Measurements from ENCODE around the gene RBM33.
A peak's percentile ranks its signal among the peaks of the same experiment; 100 is the strongest.

Gene RBM33

DNA sequence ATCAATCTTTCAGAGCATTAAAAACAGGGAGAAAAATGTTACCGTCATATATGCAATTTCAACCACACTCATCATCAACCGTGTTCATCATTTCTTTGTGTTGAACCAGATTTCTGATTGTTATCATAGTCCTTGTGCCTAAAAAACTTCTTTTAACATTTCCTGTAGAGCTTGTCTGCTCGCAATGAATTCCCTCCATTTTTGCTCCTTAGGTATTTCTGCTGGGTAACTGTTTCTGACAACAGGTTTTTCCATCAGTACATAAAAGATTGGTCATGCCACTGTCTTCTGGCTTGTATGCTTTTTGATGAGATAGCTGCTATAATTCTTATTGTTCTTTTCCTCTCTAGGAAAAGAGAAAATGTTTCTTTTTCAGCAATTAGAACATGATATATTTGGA lies 8.6 kb upstream of the RBM33 start:
- in situ Hi-C loops (cut with HindIII; ENCODE audit: low pct_ligation_motif_present, low sequenced_read_pairs) = no loop called here
- Histone ChIP-seq H3K4me3 (ENCODE audit: low read depth, low read length) (no peak overlapping the region), H3K27me3 (replicated peaks) (no peaks in the 10 kb centered on the region), H3K36me3 (replicated peaks) (no peaks in the 10 kb centered on the region), H3K27ac (no peak overlapping the region)
- no peak for DNase-seq
- TF ChIP-seq, protein P1, sequence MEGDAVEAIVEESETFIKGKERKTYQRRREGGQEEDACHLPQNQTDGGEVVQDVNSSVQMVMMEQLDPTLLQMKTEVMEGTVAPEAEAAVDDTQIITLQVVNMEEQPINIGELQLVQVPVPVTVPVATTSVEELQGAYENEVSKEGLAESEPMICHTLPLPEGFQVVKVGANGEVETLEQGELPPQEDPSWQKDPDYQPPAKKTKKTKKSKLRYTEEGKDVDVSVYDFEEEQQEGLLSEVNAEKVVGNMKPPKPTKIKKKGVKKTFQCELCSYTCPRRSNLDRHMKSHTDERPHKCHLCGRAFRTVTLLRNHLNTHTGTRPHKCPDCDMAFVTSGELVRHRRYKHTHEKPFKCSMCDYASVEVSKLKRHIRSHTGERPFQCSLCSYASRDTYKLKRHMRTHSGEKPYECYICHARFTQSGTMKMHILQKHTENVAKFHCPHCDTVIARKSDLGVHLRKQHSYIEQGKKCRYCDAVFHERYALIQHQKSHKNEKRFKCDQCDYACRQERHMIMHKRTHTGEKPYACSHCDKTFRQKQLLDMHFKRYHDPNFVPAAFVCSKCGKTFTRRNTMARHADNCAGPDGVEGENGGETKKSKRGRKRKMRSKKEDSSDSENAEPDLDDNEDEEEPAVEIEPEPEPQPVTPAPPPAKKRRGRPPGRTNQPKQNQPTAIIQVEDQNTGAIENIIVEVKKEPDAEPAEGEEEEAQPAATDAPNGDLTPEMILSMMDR (IDR thresholded peaks at IDR 0.05; ENCODE audit: low read depth, low read length, missing control alignments) = no peak

DNA sequence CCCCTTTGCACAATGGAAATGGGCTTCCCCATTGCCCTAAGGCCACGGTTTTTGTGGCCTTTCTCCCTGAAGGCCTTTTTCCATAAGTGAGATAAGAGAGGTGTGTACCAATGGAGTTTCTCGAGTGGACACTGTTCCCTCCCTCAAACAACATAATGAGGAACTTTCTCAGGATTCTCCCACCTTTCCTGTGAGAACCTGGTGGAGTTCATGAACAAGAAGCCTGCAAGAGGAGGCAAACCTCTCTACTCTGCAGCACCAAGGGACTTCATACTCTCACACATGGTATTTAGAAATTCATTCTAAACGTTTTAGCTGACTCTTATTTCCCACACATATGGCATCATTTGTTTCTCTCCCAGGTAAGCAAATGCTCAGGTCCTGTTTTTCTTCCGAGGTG lies 7.3 kb upstream of the RBM33 start:
- Histone ChIP-seq H3K27me3 (replicated peaks) (no peaks in the 10 kb centered on the region), H3K36me3 (replicated peaks) (no peaks in the 10 kb centered on the region), H3K27ac (no peak overlapping the region), H3K4me3 (ENCODE audit: low read depth, low read length) (no peak overlapping the region)
- TF ChIP-seq, protein P1 (IDR thresholded peaks at IDR 0.05; ENCODE audit: low read depth, low read length, missing control alignments) = no peak
- DNase-seq = no peak
- in situ Hi-C loops (cut with HindIII; ENCODE audit: low pct_ligation_motif_present, low sequenced_read_pairs) = no loop called here

DNA sequence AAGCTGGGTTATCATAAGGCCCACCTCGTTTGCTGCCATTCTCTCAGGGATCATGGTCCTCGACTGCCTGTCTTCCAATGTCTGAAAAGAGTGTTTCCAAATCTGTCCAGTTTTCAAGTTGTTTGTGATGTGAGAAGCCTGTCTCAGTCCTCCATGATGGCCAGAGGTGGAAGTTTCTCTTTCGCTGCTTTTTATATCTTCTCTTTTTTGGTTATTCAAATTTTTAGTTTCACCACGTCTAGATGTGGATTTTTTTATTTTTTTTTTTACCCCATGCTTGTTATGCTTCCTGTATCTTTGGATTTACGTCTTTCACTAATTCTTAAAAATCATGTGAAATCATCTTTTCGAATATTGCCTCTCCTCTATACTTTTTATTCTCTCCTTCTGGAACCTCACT lies 6.1 kb upstream of the RBM33 start:
- Histone ChIP-seq H3K27me3 (replicated peaks) (no peaks in the 10 kb centered on the region), H3K27ac (no peak overlapping the region), H3K4me3 (ENCODE audit: low read depth, low read length) (no peak overlapping the region), H3K36me3 (replicated peaks) (no peaks in the 10 kb centered on the region)
- in situ Hi-C loops (cut with HindIII; ENCODE audit: low pct_ligation_motif_present, low sequenced_read_pairs) = no loop called here
- no peak for DNase-seq
- TF ChIP-seq, protein P1 (IDR thresholded peaks at IDR 0.05; ENCODE audit: low read depth, low read length, missing control alignments) = no peak

DNA sequence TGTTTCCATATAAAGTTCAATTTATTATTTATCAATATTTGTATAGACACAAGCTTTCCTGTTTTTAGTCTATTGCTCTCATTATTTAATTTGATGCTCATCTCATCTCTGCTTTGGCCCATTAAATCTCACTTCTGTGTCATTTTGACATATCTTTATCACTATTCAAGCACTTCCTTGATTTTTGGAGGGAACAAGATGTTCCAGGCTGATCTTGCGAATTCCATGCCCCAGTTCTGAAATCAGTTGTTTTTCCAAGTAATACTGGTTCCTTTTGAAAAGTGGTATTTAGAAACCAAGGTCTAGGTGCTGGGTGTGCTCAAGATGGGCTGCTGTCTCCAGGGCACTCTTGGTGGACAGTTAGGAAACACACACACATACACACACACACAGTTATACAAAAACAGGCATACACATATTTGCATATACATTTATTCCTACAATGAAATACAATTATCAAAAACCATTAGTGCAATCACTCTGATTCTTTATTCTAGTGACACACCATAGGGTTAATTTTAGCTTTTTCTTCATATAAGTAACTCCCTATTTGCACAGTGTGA lies 4.4 kb upstream of the RBM33 start:
- Histone ChIP-seq H3K27me3 (replicated peaks) (no peaks in the 10 kb centered on the region), H3K4me3 (ENCODE audit: low read depth, low read length) (no peak overlapping the region), H3K27ac (no peak overlapping the region), H3K36me3 (replicated peaks) (no peaks in the 10 kb centered on the region)
- in situ Hi-C loops (cut with HindIII; ENCODE audit: low pct_ligation_motif_present, low sequenced_read_pairs) = no loop called here
- TF ChIP-seq, protein P1 (IDR thresholded peaks at IDR 0.05; ENCODE audit: low read depth, low read length, missing control alignments) = no peak
- no peak for DNase-seq

DNA sequence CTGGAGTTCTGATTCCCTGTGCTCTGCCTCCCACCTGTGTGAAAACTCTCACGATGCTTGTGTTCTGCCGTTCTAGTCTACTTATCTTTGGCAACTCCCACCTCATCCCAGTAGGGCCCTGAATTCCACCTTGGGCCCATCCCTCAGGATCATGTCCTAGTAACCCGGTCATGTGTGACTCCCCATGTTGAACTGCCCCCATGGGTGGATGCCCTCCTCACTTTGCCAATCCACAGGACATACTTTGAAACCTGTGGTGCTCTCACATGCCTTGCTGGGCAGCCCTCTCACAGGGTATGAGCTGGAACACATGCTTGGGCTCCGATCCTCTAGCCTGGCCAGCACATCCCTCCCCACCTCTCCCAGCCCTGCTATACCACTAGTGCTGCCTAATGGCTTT lies 3.8 kb upstream of the RBM33 start:
- Histone ChIP-seq H3K27ac (no peak overlapping the region), H3K27me3 (replicated peaks) (no peaks in the 10 kb centered on the region), H3K36me3 (replicated peaks) (no peaks in the 10 kb centered on the region), H3K4me3 (ENCODE audit: low read depth, low read length) (no peak overlapping the region)
- DNase-seq = no peak
- TF ChIP-seq, protein P1 (IDR thresholded peaks at IDR 0.05; ENCODE audit: low read depth, low read length, missing control alignments) = no peak
- in situ Hi-C loops (cut with HindIII; ENCODE audit: low pct_ligation_motif_present, low sequenced_read_pairs) = no loop called here

DNA sequence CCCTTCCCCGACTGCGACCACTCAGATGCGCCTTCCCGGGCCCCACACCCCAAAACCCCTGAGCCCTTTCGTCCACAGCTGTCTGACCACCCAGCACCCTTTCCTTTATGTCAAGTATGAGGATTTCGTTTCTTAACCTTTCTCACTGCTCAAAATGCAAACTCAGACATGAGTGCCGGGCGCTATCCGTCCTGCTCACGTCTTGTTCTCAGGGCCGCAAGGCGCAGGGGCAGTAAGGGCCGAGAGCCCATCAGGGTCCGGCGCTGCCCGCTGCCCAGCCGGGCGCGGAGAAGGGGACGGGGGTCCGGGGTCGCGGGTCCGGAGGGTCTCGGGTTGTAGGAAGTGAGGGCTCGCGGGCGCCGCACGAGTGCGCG lies 670 bp upstream of the RBM33 start:
- TF ChIP-seq, protein P1 (IDR thresholded peaks at IDR 0.05; ENCODE audit: low read depth, low read length, missing control alignments) = no peak
- in situ Hi-C loops (cut with HindIII; ENCODE audit: low pct_ligation_motif_present, low sequenced_read_pairs) = no loop called here
- Histone ChIP-seq H3K27me3 (replicated peaks) (no peaks in the 10 kb centered on the region), H3K27ac (peak overlapping the region; percentile 96), H3K36me3 (replicated peaks) (peaks cover 3% of the 10 kb centered on the region), H3K4me3 (ENCODE audit: low read depth, low read length) (peak overlapping the region; percentile 81)
- DNase-seq = no peak
